GM06990 (cell line): ENCODE measurements around the gene PJVK.
"Not testable (repeated sequence)": the region's sequence is repeated elsewhere in the genome, so short reads cannot be mapped to it uniquely, and the experiment has no call there.

Source experiments
- DNase-seq: peaks from one replicate; pipeline ENCODE4 v3.0.0-alpha.2; 2011; ENCODE audit not compliant: insufficient read length; ENCODE audit errors: extremely low read depth
- H3K27me3 ChIP-seq: replicated peaks from 2 replicates; pipeline ENCODE4 v1.6.0; 2011; ENCODE audit warnings: low read length; ENCODE audit not compliant: control insufficient read depth, insufficient read depth
- H3K36me3 ChIP-seq: 2 replicates; pipeline ENCODE4 v1.5.1; 2011; ENCODE audit warnings: low read length; ENCODE audit not compliant: control insufficient read depth, insufficient read depth
- H3K4me3 ChIP-seq: replicated peaks from 2 replicates; pipeline ENCODE4 v1.5.1; 2011; ENCODE audit warnings: low read depth, mild to moderate bottlenecking, control low read depth, low read length
- CTCF ChIP-seq: IDR thresholded peaks from 2 replicates; pipeline ENCODE4 v1.5.1; 2011; ENCODE audit warnings: low read length, control low read depth, mild to moderate bottlenecking, inconsistent platforms; ENCODE audit not compliant: insufficient read depth, poor library complexity, severe bottlenecking

Gene PJVK

DNA sequence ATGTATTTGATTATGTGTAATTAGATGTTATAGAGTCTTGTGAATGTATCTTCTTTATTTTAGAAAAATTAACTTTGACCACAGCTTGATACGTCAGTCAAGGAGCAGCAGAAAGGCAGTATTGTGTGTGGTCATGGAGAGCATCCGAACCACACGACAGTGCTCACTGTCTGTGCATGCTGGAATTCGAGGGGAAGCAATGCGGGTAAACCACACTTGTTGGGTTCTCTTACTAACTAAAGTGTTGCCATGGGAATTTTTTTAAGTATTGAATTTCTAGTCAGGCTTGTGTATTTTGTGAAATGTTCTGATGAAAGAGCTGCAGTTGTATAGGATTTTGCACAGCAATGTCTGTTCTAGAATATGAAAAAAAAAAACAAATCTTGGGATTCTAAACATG lies 4.8 kb downstream of the PJVK start:
- no peaks in the 10 kb centered on the region for H3K36me3 ChIP-seq

DNA sequence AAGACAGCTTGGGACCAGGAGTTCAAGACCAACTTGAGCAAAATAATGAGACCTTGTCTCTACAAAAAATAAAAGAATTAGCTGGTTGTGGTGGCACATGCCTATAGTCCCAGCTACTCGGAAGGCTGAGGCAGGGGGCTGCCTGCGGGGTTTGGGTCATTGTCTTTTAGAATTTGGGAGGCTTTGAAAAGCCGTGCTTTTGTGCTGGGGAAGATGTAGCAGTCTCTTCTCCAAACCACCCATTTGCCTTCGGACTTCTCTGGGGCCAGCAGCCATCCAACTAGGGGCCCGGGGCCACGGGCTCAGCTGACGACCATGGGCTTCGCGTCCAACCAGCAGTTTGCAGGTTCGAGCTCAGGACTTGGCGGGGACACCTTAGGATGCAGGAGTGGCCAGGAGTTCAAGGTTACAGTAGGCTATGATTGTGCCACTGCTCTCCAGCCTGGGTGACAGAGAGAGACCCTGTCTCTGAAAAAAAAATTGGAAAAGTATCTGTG lies 6.3 kb downstream of the PJVK start:
- no peak for TF ChIP-seq CTCF
- H3K36me3 ChIP-seq = no peaks in the 10 kb centered on the region
- no peak overlapping the region for H3K4me3 ChIP-seq
- no peak for DNase-seq
- no peaks in the 10 kb centered on the region for H3K27me3 ChIP-seq

More for the DNA sequence above, 4.8 kb downstream of the PJVK start:
- no peaks in the 10 kb centered on the region for H3K27me3 ChIP-seq
- TF ChIP-seq CTCF = no peak
- no peak for DNase-seq
- no peak overlapping the region for H3K4me3 ChIP-seq

DNA sequence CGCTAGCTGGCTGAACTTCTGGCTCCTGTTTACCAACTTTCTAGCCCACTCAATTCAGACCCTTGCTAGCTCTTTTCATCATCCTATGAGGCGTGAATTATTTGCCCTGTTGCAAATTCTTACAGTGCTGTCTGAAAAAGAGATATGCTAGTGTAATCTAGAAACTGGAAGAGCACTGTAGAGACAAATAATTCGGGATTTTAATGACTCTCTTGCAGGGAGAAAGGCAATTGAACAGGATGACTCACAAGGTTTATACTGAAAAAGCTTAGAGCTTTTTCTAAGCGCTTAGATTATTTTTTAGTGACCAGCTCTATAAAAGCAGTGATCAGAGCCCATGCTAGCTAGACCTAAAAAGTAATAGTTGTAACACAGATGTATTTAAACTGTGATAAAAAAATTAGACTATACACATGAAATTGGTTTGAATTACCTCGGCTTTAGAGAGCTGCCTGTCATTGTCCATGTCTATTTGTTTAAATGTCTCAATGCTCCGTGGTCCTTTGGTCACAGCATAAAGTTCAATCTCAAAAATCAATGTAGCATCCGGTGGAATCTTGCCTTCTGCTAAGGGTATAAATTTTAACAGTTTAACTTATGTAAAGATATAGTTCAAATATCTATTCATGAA lies 18.2 kb downstream of the PJVK start:
- DNase-seq = no peak
- H3K27me3 ChIP-seq = no peaks in the 10 kb centered on the region
- no peak for TF ChIP-seq CTCF
- H3K36me3 ChIP-seq = no peaks in the 10 kb centered on the region; the same call in none of the 2 replicates
- no peak overlapping the region for H3K4me3 ChIP-seq

GRCh38 chr2:178471313-178471712 lies 20.1 kb downstream of the PJVK start:
- H3K4me3 ChIP-seq, H3K36me3 ChIP-seq, H3K27me3 ChIP-seq, DNase-seq: not testable (repeated sequence)

DNA sequence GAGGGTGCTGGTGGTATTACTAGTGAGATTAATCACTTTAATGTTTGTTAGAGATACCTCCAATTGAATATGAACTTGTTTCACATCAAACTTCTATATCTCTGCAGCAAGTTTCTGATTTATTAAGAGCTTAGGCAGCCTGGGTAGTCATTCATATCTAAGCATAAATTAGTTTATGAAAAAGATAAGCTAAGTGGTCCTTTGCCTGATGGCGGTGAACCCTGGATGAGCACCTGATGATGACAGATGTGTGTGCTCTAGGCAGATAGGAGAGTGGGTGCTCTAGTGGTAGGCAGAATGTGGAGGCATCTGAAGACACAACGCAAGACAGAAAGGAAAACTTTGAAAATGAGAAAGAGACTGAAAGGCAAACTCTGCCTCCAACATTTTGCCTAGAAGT lies 22.2 kb downstream of the PJVK start:
- H3K4me3 ChIP-seq = no peak overlapping the region
- no peaks in the 10 kb centered on the region; the same call in 1 of the 2 replicates for H3K36me3 ChIP-seq
- DNase-seq = no peak
- no peak for TF ChIP-seq CTCF
- H3K27me3 ChIP-seq = no peaks in the 10 kb centered on the region

DNA sequence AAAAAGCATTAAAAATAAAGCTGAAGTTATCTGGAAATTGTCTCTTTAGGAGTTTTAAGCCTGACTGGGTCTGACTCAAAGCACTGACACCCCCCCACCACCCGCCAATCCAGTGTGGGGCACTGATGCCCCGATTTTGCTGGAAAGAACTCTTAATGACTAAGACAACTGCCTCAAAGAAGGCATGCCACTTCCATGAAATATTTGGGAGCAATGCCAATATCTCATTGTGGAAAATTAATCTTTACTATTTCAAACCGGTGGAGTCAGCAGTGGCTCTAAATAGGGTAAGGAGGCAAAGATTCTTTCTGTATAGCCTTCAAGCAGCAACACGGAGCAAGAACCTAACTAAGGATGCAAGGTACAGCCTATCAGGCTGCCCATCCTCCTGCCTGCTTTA lies 22.8 kb downstream of the PJVK start:
- TF ChIP-seq CTCF = no peak

More for the DNA sequence above, 22.8 kb downstream of the PJVK start:
- no peak overlapping the region for H3K4me3 ChIP-seq
- no peaks in the 10 kb centered on the region for H3K36me3 ChIP-seq
- no peaks in the 10 kb centered on the region for H3K27me3 ChIP-seq
- no peak for DNase-seq
